Stimulated activated naive CD8-positive, alpha-beta T cell treated with anti-CD3 and anti-CD28 coated beads, Interleukin-15, amount 100 ng/mL, for 72 hours (primary cell): ENCODE data around the gene CRABP2.

Experiments
- ATAC-seq: fragments of 150-1000 bp; cut with Tn5 transposase; 2 replicates; pipeline ENCODE4 v1.10.0; 2021; ENCODE audit warnings: mild to moderate bottlenecking, moderate library complexity
- DNase-seq, 2 donors: peaks; one replicate each; pipeline ENCODE4 v3.0.0; 2021 to 2022
- H3K27ac Mint-ChIP-seq, 2 donors: one replicate each; pipeline ENCODE4 v1.8.0; 2022; ENCODE audit warnings: mild to moderate bottlenecking in 2 of 2, mixed read lengths in 2 of 2, moderate library complexity in 2 of 2
- H3K27me3 Mint-ChIP-seq: one replicate; pipeline ENCODE4 v1.8.0; 2022; ENCODE audit warnings: mixed read lengths
- H3K4me1 Mint-ChIP-seq: one replicate; pipeline ENCODE4 v1.8.0; 2022; ENCODE audit warnings: mild to moderate bottlenecking, mixed read lengths
- H3K4me3 Mint-ChIP-seq, 2 donors: one replicate each; pipeline ENCODE4 v1.8.0; 2022; ENCODE audit warnings: mild to moderate bottlenecking in 2 of 2, mixed read lengths in 2 of 2, moderate library complexity in 1 of 2
- H3K9me3 Mint-ChIP-seq, 2 donors: one replicate each; pipeline ENCODE4 v1.8.0; 2022; ENCODE audit warnings: mixed read lengths in 2 of 2

CRABP2 gene

DNA sequence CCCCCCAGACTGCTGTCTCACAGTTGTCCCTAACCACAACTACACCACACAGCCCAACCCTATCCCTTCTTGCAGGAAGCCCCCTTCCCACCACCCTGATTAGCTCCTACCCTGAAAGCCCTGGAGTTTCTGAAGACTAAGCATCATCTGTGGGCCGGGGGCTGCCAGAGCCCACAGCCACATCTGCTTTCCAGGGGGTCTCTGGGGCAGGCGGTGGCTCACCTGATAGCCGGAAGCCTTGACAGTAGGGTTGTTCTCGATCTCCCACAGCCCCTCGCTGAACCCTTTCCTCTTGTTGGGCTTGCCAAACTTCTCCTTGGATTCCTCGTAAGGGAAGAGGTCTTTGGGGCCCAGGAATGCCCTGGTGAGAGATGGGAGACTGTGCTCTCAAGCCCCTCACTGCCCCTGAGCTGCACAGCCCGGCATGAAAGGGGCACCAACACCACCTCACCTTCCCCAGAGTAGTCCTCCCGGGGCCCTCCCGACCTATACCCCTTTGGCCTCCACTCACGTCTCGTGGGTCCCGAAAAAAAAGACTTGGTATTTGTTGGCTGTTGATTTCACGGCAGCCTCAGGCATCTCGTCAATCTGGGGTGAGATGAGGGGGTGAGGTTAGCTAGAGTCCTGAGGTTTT is 39.5 kb upstream of the CRABP2 start:
- H3K4me1 Mint-ChIP-seq = peaks cover 88% of the 10 kb centered on the region
- peak overlapping the region; percentile 4 to 85 for H3K27ac Mint-ChIP-seq
- H3K4me3 Mint-ChIP-seq = no peak overlapping the region
- no peaks in the 10 kb centered on the region for H3K9me3 Mint-ChIP-seq
- ATAC-seq = no peak
- no peak for DNase-seq
- no peaks in the 10 kb centered on the region for H3K27me3 Mint-ChIP-seq

DNA sequence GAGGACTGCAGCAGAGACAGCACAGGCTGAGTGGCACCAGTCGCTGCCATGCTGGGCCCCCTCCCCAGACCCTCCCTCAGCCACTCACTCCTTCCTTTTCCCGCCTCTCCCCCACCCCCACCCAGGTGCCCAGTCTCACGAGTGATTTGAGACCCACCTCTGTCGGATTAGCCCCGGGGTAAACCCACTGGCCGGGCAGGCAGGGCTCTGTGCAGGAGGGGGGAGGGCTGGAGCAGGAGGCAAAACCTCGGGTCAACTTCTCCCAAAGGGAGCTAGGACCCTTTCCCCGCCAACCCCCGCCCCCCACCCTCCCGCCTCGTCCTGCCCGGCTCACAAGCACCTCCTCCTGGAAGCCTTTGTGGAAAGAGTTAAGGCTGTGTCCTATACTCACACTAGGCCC is 39.0 kb upstream of the CRABP2 start:
- H3K4me1 Mint-ChIP-seq = peaks cover 84% of the 10 kb centered on the region
- H3K27ac Mint-ChIP-seq = peak overlapping the region; percentile 23 to 85

DNA sequence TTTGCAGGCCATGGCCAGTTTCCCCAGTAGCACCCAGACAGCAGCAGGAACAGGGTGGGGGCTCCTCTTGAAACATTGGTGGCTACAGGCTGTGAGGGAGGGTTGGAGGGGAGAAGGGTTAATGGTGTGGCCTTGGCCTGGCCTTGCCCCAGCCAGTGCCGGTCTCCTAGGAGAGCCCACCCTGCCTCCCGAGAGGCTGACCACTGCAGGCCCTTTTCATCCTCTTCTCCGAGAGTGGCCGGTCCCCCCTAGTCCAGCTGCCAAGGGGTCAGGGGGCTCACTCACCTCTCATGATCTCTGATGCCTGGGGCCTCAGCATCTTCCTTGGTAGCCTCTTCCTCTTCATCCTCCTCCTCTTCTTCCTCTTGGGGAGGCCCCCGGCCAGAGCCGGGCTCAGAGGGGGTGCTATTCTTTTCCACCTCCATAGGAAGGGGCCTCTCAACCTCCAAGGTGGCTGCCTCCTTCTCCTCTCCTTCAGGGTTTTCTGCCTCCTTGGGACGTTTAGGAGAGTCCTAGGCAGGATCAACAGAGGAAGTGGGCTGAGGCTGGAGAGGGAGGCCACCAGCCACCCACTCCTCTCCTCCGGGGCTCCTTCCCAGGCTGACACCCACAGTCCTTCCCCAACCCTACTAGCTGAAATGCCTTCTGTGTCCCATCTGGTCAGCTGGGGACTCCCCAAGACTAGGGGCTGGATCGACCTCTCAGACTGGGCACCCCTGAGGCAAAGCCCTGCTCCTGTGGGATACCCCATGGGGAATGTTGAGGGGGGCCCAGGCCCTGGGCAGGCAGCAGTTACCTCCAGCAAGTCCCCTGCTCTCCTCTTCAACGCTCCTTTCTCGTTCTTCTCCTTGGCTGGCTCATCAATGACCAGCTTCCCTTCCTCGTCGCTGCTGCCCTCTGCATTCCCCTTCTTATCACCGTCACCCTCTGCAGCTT is 38.3 kb upstream of the CRABP2 start:
- no peaks in the 10 kb centered on the region for H3K27me3 Mint-ChIP-seq
- DNase-seq (no peak), ATAC-seq (no peak)
- H3K9me3 Mint-ChIP-seq = no peaks in the 10 kb centered on the region
- H3K4me1 Mint-ChIP-seq = peaks cover 84% of the 10 kb centered on the region
- peak overlapping the region; percentile 23 to 80 for H3K27ac Mint-ChIP-seq
- H3K4me3 Mint-ChIP-seq = no peak overlapping the region

More for the DNA sequence above, 39.0 kb upstream of the CRABP2 start:
- Mint-ChIP-seq H3K27me3 (no peaks in the 10 kb centered on the region), H3K4me3 (no peak overlapping the region), H3K9me3 (no peaks in the 10 kb centered on the region)
- ATAC-seq = no peak
- no peak for DNase-seq

DNA sequence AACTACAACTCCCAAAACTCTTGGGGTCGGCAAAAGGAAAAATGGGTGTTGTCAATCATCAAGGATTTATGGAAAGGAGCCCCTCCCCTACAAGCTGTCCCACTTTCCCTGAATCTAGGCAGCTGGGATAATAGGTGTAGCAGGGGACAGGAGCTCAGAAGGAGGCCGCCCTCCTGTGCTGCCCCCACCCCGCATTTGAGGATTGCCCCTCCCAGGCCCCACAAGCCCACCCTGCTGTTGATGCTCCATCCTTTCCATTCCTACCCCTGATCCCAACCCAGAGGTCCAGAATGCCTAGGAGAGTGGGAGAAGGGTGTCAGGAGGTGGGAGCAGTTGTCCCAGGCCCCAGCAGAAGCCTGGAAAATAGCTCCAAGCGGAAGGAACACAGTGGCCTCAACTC is 37.4 kb upstream of the CRABP2 start:
- DNase-seq (no peak), ATAC-seq (no peak)
- Mint-ChIP-seq H3K4me1 (peaks cover 80% of the 10 kb centered on the region), H3K27ac (no peak overlapping the region), H3K9me3 (no peaks in the 10 kb centered on the region), H3K27me3 (no peaks in the 10 kb centered on the region), H3K4me3 (no peak overlapping the region)

DNA sequence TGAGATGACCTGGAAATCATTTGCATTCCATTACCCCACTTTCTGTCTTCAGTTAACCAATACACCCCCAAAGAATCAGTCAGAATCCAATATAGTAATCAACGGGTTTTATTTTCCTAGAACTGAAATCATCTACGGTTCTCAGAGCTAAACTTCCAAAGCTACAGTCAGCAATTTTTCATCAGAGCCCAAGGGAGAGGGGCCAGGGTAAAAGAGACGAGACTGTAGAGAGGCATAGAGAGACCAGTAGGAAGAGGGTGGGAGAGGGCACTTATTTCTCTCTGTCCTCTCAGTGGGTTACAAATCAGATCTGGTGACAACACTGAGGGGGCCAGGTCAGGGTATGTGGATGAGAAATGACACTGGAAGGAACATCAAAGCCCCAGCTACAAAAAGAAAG is 36.6 kb upstream of the CRABP2 start:
- H3K27ac Mint-ChIP-seq = peak overlapping the region; percentile 47 to 92
- peaks cover 78% of the 10 kb centered on the region for H3K4me1 Mint-ChIP-seq
- peak overlapping the region; percentile 95 to 98 for H3K4me3 Mint-ChIP-seq
- no peak for ATAC-seq
- no peaks in the 10 kb centered on the region for H3K9me3 Mint-ChIP-seq
- no peak for DNase-seq
- H3K27me3 Mint-ChIP-seq = no peaks in the 10 kb centered on the region

DNA sequence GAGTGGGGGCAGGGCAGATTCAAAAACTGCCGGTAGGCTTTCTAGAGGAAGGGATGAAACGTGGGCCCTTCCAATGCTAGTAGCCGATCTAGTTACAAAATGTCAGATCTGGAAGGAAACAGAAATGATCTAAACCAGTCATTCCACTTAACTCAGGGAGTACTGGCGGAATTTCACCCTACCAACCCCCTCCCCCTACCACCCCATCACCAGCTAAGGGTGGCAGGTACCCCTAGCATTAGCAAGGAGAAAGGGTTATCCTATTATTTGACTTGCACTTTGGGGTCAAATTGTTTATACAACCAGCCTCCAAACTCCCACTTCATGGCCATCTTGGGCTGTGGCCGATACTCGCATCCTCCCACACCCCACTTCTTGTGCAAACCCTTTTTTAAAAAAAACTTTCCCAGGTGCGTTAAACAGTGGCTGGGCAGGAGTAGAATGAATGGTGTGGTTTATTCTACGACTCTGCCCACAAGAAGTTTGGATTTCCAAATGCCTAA is 36.1 kb upstream of the CRABP2 start:
- Mint-ChIP-seq H3K9me3 (no peaks in the 10 kb centered on the region), H3K27ac (peak overlapping the region; percentile 97 to 98), H3K4me1 (peaks cover 73% of the 10 kb centered on the region), H3K4me3 (peak overlapping the region; percentile 95 to 98), H3K27me3 (no peaks in the 10 kb centered on the region)
- DNase-seq (peak in 1 of 2 donors; percentile 38), ATAC-seq (peak; percentile 8)

DNA sequence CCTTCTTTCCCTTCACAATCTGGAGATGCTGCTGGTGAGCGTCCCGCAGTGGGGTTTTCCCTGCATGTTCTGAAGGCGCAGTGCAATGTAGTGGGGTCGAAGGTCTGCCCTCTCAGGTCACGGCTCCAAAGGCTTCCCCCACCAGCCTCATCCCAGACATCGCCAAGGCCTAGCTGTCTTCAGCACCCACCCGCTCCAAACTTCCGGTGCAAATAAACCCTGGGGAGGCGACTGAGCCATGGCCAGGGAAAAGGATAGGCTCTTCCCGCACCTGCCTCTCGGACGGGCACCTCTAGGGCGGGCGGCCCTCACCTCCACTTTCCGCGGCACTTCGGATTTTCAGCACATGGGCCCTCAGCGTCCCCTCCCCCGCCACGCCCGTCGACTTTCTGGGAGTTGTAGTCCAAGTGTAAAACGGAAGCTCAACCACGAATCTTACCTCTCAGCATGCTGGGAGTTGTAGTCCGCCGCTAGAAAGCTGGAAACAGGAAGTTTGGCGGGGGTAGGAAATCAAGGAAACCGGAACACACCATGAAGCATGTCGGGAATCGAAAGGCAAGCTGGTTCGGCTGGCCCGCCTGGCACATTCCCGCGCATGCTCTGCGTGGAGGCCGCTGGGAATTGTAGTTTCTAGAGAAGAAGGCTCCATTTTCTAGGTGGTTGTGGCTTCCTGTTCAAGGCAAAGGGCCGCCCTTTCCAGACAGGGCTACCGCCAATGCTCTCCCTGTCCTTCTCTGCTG is 35.5 kb upstream of the CRABP2 start, which contains the start of gene MRPL24:
Gene MRPL24 (minus strand): TSS at position 348 of the 740 bp plus-strand sequence. CDS start 2,384 bp downstream, outside the sequence.
- DNase-seq (peak; percentile 94 to 98), ATAC-seq (peak; percentile 90)
- Mint-ChIP-seq H3K27ac (peak within 1 kb of the TSS; percentile 97 to 98), H3K4me1 (peaks cover 67% of the 10 kb centered on the region), H3K27me3 (no peaks in the 10 kb centered on the region), H3K9me3 (no peaks in the 10 kb centered on the region), H3K4me3 (peak within 1 kb of the TSS; percentile 95 to 98)

DNA sequence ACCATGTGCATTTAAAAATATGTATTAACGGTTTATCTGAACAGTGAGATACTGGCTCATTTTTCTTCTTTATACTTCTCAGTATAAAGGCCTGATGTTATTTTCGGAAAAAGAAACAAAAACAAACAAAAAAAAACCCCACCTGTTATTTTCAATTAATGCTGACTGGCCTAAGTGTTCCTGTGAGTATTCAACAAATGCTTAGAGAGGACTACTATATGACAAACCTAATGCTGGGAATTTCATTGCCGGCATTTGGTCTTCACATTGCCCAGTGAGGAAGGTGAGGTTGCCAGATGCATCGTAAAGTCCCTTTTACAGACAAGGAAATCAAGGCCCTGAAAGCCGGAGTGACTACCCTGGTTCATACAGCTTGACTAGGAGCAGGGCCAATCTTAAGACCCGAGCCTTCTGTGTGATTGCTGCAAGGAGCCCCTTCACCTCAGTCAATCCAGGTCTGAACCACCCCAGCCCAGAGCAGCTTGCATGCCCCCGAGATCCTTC is 34.9 kb upstream of the CRABP2 start:
- DNase-seq (no peak), ATAC-seq (peak; percentile 13)
- Mint-ChIP-seq H3K27me3 (no peaks in the 10 kb centered on the region), H3K9me3 (no peaks in the 10 kb centered on the region), H3K4me1 (peaks cover 60% of the 10 kb centered on the region), H3K4me3 (peak overlapping the region; percentile 95 to 98), H3K27ac (peak overlapping the region; percentile 97 to 98)

DNA sequence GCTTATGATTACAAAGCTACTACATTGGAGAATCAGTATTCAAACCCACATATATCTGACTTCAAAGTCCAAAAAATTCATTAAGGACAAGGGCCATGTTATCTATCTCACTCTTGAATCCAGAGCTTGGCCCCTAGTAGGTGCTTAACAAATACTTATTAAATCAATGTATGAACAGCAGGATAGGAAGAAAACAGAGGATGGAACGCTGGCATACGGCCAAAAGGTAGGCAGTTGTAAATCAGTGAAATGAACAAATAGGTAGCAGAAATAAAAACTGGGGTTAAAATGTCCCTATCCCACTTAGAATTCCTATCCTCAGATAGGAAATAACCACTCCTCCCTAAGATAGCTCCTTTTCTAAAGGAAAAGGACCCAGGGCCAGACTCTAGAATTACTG is 33.5 kb upstream of the CRABP2 start:
- Mint-ChIP-seq H3K27ac (peak overlapping the region in 1 of 2 donors; percentile 91), H3K4me3 (peak overlapping the region in 1 of 2 donors; percentile 33), H3K9me3 (no peaks in the 10 kb centered on the region), H3K4me1 (peaks cover 48% of the 10 kb centered on the region), H3K27me3 (no peaks in the 10 kb centered on the region)
- DNase-seq (no peak), ATAC-seq (no peak)

DNA sequence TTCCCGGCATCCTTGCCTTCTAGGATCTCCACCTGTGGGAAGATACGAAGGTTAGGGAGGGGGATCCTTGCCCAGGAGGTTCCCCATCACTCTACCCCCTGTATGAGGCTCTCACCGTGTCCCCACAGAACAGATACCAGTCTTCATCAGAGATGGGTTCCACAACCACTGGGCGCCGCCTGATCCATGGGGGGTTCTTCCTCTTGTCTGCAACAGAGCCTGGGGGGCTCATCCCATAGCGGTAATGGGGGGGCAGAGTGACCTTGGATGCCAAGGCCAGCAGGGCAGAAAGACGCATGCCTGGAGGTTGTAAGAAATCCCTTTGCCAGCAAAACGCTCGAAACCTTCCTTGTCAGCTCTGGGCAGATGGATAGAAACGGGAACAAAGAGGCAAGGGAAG is 33.0 kb upstream of the CRABP2 start:
- no peak overlapping the region for H3K4me3 Mint-ChIP-seq
- H3K9me3 Mint-ChIP-seq = no peaks in the 10 kb centered on the region
- no peak for DNase-seq
- no peaks in the 10 kb centered on the region for H3K27me3 Mint-ChIP-seq
- no peak for ATAC-seq
- H3K4me1 Mint-ChIP-seq = peaks cover 43% of the 10 kb centered on the region
- H3K27ac Mint-ChIP-seq = no peak overlapping the region

DNA sequence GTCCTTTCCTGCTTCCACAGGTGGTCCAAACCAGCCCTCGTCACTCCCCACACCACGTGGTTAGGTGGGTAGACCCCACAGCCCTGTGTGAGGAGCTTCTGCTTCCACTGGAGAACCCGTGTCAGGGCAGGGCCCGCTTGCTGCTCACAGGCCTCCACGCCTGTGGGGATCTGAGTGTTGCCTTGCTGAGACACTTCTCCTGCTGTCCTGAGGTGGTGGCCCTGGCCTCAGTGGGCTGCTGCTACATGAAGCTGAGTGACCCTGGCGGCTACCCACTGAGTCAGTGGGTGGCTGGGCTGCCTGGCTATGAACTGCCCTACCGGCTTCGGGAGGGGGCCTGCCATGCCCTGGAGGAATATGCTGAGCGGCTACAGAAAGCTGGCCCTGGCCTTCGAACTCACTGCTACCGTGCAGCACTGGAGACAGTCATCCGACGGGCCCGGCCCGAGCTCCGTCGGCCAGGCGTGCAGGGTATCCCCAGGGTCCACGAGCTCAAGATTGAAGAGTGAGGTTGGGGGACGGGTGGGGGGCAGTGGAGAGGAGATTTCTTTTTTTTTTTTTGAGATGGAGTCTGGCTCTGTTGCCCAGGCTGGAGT is 28.7 kb upstream of the CRABP2 start:
- no peak for ATAC-seq
- H3K4me3 Mint-ChIP-seq = no peak overlapping the region
- H3K27ac Mint-ChIP-seq = no peak overlapping the region
- H3K9me3 Mint-ChIP-seq = no peaks in the 10 kb centered on the region
- H3K27me3 Mint-ChIP-seq = no peaks in the 10 kb centered on the region
- no peak for DNase-seq
- H3K4me1 Mint-ChIP-seq = peaks cover 46% of the 10 kb centered on the region

DNA sequence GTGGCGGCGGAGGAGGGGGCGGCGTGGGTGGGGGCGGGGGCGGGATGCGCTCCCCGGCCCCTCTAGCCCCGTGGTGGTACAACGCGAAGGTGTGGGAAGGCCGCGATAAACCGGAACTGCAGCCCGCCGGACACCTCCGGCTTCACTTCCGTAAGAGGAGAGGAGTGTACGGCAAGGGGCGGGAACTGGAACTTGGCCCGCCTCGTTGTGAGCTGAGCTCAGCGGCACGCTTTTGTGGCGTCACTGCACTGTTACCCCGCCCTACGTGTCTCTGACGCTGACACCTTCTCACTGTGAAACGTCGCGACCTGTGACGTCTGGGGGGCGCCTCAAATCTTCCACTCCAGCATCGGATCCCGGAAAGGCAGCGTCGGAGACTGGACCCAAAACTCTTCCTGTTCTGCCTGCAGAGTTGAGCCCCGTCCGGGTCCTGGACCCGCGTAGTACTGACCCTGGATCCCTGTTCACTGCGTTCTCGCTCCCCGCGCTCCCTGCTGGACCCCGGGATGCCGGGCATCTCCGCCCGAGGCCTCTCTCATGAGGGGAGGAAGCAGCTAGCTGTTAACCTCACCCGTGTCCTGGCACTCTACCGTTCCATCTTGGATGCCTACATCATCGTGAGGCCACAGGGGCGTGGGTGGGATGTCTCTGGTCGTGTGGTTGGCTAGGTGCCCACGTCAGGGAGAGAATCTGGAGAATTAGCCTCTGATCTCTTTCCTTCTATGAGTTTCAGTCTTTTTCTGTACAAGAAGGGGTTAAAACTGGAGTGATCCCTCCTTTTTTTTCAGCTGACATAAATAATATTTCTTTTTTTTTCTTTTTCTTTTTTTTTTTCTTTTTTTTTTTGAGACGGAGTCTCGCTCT is 23.4 kb upstream of the CRABP2 start, which contains the start of gene ISG20L2:
Gene ISG20L2 (minus strand): TSS at position 168 of the 864 bp plus-strand sequence. CDS start 1,114 bp downstream, outside the sequence.
- peak; percentile 97 for ATAC-seq
- peaks cover 44% of the 10 kb centered on the region for H3K4me1 Mint-ChIP-seq
- DNase-seq = peak; percentile 91 to 96
- peak within 1 kb of the TSS; percentile 99 to 100 for H3K27ac Mint-ChIP-seq
- H3K4me3 Mint-ChIP-seq = no peak within 1 kb of the TSS
- H3K27me3 Mint-ChIP-seq = no peaks in the 10 kb centered on the region
- H3K9me3 Mint-ChIP-seq = no peaks in the 10 kb centered on the region

DNA sequence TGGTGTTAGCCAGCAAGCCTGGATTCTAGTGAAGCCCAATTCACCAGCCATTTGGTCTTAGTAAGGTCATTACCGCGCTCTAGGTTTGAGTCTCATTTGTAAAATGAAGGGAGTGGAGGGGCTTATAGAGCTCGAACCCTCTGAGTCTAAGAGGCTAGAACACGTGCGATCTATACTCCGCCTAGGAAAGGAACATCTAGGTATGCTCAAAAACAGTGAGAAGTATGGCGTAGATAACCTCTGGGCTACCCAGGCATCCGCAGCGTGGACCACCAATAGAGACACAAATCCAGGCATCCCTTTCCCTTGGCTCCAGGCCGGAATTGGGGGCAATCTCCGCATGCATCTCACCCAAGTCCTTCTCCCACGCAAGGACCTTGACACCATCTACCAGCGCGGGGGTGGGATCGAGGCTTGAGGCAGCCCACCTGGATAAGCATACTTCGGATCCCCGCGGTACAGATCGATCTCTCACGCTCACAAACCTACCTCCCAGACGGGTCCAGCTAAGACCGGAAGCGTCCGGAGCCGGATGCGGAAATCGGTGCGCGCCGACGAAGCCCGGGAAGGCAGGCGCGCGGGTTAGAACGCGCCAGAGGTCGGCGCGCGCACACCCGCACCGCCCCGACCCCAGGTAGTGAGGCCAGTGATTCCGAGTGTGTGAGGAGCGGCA is 22.7 kb upstream of the CRABP2 start, which contains the start of gene METTL25B:
Gene METTL25B (plus strand): TSS at position 544 of the 673 bp plus-strand sequence. CDS start 636 bp downstream, outside the sequence.
- peaks cover 49% of the 10 kb centered on the region for H3K4me1 Mint-ChIP-seq
- H3K4me3 Mint-ChIP-seq = no peak within 1 kb of the TSS
- H3K27ac Mint-ChIP-seq = peak within 1 kb of the TSS; percentile 99 to 100
- DNase-seq (peak; percentile 82 to 86), ATAC-seq (peak; percentile 84)
- H3K27me3 Mint-ChIP-seq = no peaks in the 10 kb centered on the region
- H3K9me3 Mint-ChIP-seq = no peaks in the 10 kb centered on the region
